ENCODE data around the gene ANKRD63.

DNA sequence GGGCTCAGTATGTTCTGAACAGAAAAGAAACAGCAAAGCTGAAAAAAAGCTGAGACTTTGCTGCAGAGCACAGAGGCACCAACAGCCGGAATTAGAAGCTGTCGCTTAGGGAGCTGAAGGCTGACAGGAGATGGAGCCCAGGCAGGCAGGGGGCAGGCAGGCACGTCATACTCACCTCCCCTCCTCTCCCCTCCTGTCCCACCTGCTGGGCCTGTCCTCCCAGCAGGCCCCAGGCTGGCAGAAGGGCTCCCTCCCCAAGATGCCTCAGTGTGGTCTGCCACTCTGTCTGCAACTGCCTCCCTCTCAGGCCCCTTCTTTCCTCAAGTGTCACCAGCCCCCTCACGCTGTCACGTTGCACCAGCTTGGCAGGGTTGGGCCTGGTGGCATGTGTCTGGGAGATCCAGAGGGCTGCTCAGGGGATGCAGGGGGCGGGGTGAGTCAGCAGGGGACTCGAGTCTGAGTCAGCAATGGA is 3.2 kb upstream of the ANKRD63 start:
- TF ChIP-seq POLR2A (IDR thresholded peaks at IDR 0.05; ENCODE audit: extremely low read depth, insufficient read length) (no peak), MYC (IDR thresholded peaks at IDR 0.05; ENCODE audit: low read depth, low read length) (no peak)
- TF ChIP-seq, protein P1, sequence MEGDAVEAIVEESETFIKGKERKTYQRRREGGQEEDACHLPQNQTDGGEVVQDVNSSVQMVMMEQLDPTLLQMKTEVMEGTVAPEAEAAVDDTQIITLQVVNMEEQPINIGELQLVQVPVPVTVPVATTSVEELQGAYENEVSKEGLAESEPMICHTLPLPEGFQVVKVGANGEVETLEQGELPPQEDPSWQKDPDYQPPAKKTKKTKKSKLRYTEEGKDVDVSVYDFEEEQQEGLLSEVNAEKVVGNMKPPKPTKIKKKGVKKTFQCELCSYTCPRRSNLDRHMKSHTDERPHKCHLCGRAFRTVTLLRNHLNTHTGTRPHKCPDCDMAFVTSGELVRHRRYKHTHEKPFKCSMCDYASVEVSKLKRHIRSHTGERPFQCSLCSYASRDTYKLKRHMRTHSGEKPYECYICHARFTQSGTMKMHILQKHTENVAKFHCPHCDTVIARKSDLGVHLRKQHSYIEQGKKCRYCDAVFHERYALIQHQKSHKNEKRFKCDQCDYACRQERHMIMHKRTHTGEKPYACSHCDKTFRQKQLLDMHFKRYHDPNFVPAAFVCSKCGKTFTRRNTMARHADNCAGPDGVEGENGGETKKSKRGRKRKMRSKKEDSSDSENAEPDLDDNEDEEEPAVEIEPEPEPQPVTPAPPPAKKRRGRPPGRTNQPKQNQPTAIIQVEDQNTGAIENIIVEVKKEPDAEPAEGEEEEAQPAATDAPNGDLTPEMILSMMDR (IDR thresholded peaks at IDR 0.05; ENCODE audit: low read depth, low read length), result no peak

Data from NB4 (cell line).